Esophagus muscularis mucosa (tissue), 4 donors: ENCODE results near the gene ACP5. TPM values are rescaled to one million over a fixed set of nuclear protein-coding genes. Genes with fewer than 3 reads are reported as not detected.

ENCODE experiments used
- DNase-seq: peaks from one replicate; pipeline ENCODE4 v3.0.0-alpha.2; 2017; ENCODE audit errors: extremely low spot score
- H3K27ac ChIP-seq, 4 donors: fragments of 200-600 bp; sonication (generic); replicated peaks in 1 of 4; 1 replicate in 3 of 4; 2 replicates in 1 of 4; pipeline ENCODE4 v1.5.1; 2016 to 2019; ENCODE audit warnings: mild to moderate bottlenecking in 1 of 4
- H3K27me3 ChIP-seq, 4 donors: fragments of 200-600 bp; sonication (generic); one replicate each; pipeline versions ENCODE4 v1.5.1 to v1.6.0; 2016 to 2019
- H3K36me3 ChIP-seq, 4 donors: fragments of 200-600 bp; sonication (generic); one replicate each; pipeline ENCODE4 v1.5.1; 2016 to 2019
- H3K4me1 ChIP-seq, 4 donors: fragments of 200-600 bp; sonication (generic); one replicate each; pipeline ENCODE4 v1.5.1; 2016 to 2019
- H3K4me3 ChIP-seq, 4 donors: fragments of 200-600 bp; sonication (generic); 1 replicate in 2 of 4; 2 replicates in 2 of 4; pipeline ENCODE4 v1.5.1; 2016 to 2019; ENCODE audit warnings: mild to moderate bottlenecking in 4 of 4, moderate library complexity in 1 of 4
- H3K9me3 ChIP-seq, 4 donors: fragments of 200-600 bp; sonication (generic); 1 replicate in 3 of 4; 2 replicates in 1 of 4; pipeline ENCODE4 v1.5.1; 2016 to 2019
- CTCF ChIP-seq, 3 experiments: fragments of 200-600 bp in 2 of 3; fragments of 450-650 bp in 1 of 3; sonication (generic) in 2 of 3; IDR thresholded peaks; one replicate each; pipeline ENCODE4 v1.5.1; 2017 to 2019; ENCODE audit warnings: antibody characterized with exemption in 3 of 3, mild to moderate bottlenecking in 2 of 3, moderate library complexity in 1 of 3
- EP300 ChIP-seq: sonication (generic); formaldehyde crosslinking; IDR thresholded peaks from one replicate; pipeline ENCODE4 v1.6.1; 2017; ENCODE audit warnings: antibody characterized with exemption
- POLR2A ChIP-seq: fragments of 450-650 bp; IDR thresholded peaks from one replicate; pipeline ENCODE4 v1.6.1; 2017; ENCODE audit warnings: antibody characterized with exemption, moderate library complexity, mild to moderate bottlenecking, low read depth
- POLR2AphosphoS5 ChIP-seq, 2 donors: sonication (generic); formaldehyde crosslinking; IDR thresholded peaks; one replicate each; pipeline ENCODE4 v1.6.1; 2017; ENCODE audit warnings: antibody characterized with exemption in 2 of 2
- WGBS: methylation state at CpG from one replicate; pipeline ENCODE4 v1.1.5; 2018; 5-methylcytosine and 5-hydroxymethylcytosine counted together
- intact Hi-C: fragments of 100-400 bp; cut with DNase I; formaldehyde crosslinking; loops from one replicate; pipeline ENCODE4 v1.15.1; 2023
- total RNA-seq, 4 donors: library from RNA; depleted of rRNA; stranded (reverse); fragments of >200 nt; gene quantifications; one replicate each; pipeline versions ENCODE4 v1.1.0 to v1.2.1, GENCODE V29; 2016

Gene ACP5
- total RNA-seq, 4 donors from 2014 or later = 7.3 to 16.0 (median 13.3) TPM

GRCh38 chr19:11587975-11588631 lies 10.7 kb upstream of the ACP5 start:
- Histone ChIP-seq H3K4me1 (peaks cover 0 to 5% (median 2%) of the 10 kb centered on the region in 4 donors), H3K36me3 (no peaks in the 10 kb centered on the region), H3K9me3 (no peaks in the 10 kb centered on the region), H3K4me3 (no peak overlapping the region), H3K27ac (no peak overlapping the region), H3K27me3 (no peaks in the 10 kb centered on the region)
- no peak for TF ChIP-seq CTCF (IDR thresholded peaks at IDR 0.05)
- intact Hi-C loops = loop anchor here (1.0 to 5.0 kb wide), 2 partner anchors 92 to 296 kb away; no protein-coding TSS in a partner anchor
- DNase-seq = no peak
- WGBS = 67% methylated on average over 13 of the region's 13 CpGs

DNA sequence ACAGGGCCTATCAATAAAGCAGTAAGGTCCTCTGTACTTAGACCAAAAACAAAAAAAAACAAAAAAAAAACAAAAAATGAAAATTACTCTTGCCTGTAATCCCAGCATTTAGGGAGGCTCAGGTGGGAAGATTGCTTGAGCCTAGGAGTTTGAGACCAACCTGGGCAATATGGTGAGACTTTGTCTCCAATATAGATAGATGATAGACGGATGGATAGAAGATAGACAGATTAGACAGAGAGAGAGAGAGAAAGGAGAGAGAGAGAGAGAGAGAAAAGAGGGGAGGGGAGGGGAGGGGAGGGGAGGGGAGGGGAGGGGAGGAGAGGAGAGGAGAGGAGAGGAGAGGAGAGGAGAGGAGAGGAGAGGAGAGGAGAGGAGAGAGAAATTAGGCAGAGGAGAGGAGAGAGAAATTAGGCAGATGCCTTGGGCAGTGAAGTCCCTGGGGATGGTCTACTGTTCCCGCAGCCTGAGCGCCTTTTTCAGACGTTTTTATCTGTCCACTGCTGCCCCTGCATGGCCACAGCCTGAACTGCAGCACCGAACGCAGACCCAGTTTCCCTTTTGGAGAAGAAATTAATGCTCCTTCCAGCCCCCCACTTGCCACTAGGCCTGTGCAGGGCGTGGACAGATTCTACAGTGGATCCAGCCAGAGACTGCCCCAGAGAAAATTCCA lies 10.0 kb upstream of the ACP5 start:
- DNase-seq = peak; percentile 93
- peak; percentile 82 to 97 (median 91) for TF ChIP-seq CTCF (IDR thresholded peaks at IDR 0.05)
- peak in 1 of 2 donors; percentile 48 for TF ChIP-seq POLR2AphosphoS5 (IDR thresholded peaks at IDR 0.05)
- no peak for TF ChIP-seq POLR2A
- H3K36me3 ChIP-seq = no peaks in the 10 kb centered on the region
- H3K27me3 ChIP-seq = no peaks in the 10 kb centered on the region
- H3K4me3 ChIP-seq = no peak overlapping the region
- no peaks in the 10 kb centered on the region for H3K9me3 ChIP-seq
- peaks cover 0 to 5% (median 2%) of the 10 kb centered on the region in 4 donors for H3K4me1 ChIP-seq
- H3K27ac ChIP-seq = no peak overlapping the region
- WGBS = 5% methylated on average over 7 of the region's 7 CpGs
- intact Hi-C loops = loop anchor here (1.0 to 5.0 kb wide), 2 partner anchors 91 to 295 kb away; no protein-coding TSS in a partner anchor

GRCh38 chr19:11586331-11586730 lies 8.9 kb upstream of the ACP5 start:
- no peak overlapping the region for H3K27ac ChIP-seq
- H3K36me3 ChIP-seq = no peaks in the 10 kb centered on the region
- no peak overlapping the region for H3K4me3 ChIP-seq
- intact Hi-C loops = loop anchor here (5.0 kb wide), 1 partner anchor 294 kb away; no protein-coding TSS in a partner anchor
- TF ChIP-seq EP300 (no peak), POLR2AphosphoS5 (IDR thresholded peaks at IDR 0.05) (no peak), POLR2A (no peak), CTCF (IDR thresholded peaks at IDR 0.05) (no peak)
- H3K9me3 ChIP-seq = no peaks in the 10 kb centered on the region
- H3K4me1 ChIP-seq = peaks cover 0 to 11% (median 5%) of the 10 kb centered on the region in 4 donors
- DNase-seq = no peak
- no peaks in the 10 kb centered on the region for H3K27me3 ChIP-seq
- WGBS = 64% methylated on average over 6 of the region's 6 CpGs

DNA sequence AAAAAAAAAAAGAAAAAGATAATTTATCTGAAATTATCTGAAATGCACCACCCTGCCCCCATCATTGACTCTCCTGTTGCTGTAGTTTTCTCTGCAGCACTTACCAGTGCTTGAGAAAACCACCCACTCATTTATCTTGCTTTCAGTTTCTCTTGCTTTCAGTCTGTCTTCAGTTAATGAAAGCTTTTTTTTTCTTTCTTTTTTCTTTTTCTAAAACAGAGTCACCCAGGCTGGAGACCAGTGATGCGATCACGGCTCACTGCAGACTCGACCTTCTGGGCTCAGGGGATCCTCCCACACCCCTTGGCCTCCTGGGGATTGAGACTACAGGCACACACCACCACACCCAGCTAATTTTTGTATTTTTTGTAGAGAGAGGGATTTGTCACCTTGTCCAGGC lies 4.3 kb upstream of the ACP5 start:
- Histone ChIP-seq H3K27ac (no peak overlapping the region), H3K36me3 (no peaks in the 10 kb centered on the region), H3K9me3 (no peaks in the 10 kb centered on the region), H3K4me3 (no peak overlapping the region), H3K4me1 (peaks cover 7 to 25% (median 15%) of the 10 kb centered on the region in 4 donors), H3K27me3 (peaks cover 0 to 25% (median 9%) of the 10 kb centered on the region in 4 donors)
- intact Hi-C loops = no loop called here
- WGBS = 64% methylated on average over 3 of the region's 3 CpGs
- TF ChIP-seq EP300 = no peak
- no peak for TF ChIP-seq POLR2A
- no peak for TF ChIP-seq CTCF (IDR thresholded peaks at IDR 0.05)
- no peak for TF ChIP-seq POLR2AphosphoS5 (IDR thresholded peaks at IDR 0.05)
- no peak for DNase-seq
